Cerebellar nuclear complex (tissue), 1 donor: Measurements from ENCODE around the gene KLHDC9.
"Not testable (repeated sequence)": the region's sequence is repeated elsewhere in the genome, so short reads cannot be mapped to it uniquely, and the experiment has no call there.

Source experiments
- DNase-seq, 2 experiments: peaks; one replicate each; lab custom pipeline; 2025; lab: John Stamatoyannopoulos, UW

Gene KLHDC9

DNA sequence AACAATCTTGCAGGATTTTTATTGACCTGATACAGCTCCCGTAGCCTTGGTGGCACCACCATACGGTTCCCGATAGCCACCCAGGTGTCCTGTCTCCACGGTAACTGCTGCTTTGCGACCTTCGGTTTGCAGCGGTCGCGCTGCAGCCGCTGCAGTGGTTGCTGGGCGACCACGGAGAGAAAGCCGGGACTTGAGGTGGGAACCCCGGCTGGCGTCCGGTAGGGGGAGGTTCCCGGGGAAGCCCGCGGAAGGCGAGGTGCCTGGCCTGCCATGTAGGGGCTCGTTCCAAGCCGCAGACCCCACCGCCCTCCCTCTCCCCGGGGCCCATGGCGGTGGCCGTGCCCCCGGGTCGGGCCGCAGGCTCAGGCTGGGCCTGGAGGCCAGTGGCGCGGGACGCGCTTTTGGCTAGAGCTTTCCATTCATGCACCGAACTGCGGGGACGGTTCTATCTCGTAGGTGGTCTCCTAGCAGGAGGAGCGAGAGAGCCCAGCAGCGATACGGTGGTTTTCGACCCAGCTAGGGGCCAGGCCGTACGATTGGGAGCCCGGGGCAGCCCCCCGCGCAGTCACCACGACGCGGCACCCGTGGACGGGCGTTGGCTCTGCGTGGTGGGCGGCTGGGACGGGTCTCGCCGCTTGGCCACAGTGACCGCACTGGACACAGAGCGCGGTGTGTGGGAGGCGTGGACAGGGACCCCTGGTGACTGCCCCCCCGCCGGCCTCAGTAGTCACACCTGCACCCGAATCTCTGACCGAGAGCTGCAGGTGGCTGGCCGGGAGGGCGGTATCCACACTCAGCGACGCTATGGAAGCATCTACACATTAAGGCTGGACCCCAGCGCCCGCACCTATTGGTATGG lies at the start of gene KLHDC9:
TSS of gene KLHDC9 (plus strand) at position 152 of the 859 bp plus-strand sequence. CDS start at position 327, 175 bp downstream.
- peak; percentile 53 to 71 for DNase-seq

- no peak for DNase-seq
Observed at GRCh38 chr1:161048949-161049722, 49.0 kb upstream of the KLHDC9 start.

GRCh38 chr1:161051219-161051618 lies 46.9 kb upstream of the KLHDC9 start:
- no peak for DNase-seq

- no peak for DNase-seq
Observed at GRCh38 chr1:161052899-161053298, 45.3 kb upstream of the KLHDC9 start.

DNA sequence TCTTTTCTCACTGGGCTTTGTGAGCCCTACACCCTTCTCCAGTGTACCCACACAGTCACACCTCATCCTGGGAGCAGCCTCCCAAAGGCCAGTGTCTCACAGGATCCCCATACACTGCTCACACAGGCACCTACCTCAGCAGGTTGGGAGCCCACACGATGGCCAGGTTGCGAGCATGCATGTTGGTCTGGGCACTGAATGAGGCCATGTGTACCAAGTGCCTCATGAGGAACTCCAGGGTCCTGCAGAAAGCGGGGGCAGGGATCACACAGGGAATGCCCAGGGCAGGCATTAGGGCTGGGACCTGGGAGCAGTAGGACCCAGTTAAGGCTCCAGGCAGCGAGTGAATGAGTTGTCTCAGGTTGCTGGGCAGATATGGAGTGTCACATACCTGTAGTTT lies 43.9 kb upstream of the KLHDC9 start:
- DNase-seq = no peak

DNA sequence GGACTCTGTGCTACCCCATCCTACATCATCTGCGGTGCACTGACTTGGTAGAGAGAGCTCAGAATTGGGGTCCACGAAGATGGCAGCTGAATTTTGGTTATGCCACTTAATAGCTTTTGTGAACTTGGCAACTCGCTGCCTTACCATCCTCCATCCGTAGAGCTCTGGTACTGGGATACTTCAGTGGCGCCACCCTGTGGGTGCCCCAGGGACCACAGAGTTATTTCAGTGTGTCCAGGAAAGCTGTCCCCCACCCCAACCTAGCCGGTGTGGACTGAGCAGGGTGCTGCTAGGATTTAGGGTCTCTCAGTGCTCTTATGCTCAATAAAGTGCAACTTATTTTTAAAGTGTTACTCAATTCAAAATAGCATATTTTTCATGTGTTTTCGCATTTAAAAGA lies 43.4 kb upstream of the KLHDC9 start:
- no peak for DNase-seq

GRCh38 chr1:161059293-161059692 lies 38.9 kb upstream of the KLHDC9 start:
- no peak for DNase-seq

DNA sequence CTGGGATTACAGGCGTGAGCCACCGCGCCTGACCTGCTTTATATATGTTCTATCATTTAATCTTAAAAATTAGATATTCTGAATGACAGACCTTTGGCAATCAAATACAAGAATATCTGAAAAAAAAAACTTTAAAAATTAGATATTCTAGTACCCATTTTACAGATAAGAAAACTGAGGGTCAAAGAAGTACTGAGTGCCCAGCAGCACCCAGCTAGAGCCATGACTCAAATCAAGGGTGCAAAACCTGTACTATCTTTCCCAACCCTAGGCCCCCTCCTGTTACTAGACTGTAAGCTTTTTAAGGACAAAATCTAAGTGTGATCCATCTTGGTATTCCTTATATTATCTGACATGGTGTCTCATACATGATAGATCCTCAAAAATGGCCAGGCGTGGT lies 36.7 kb upstream of the KLHDC9 start:
- DNase-seq = no peak

DNA sequence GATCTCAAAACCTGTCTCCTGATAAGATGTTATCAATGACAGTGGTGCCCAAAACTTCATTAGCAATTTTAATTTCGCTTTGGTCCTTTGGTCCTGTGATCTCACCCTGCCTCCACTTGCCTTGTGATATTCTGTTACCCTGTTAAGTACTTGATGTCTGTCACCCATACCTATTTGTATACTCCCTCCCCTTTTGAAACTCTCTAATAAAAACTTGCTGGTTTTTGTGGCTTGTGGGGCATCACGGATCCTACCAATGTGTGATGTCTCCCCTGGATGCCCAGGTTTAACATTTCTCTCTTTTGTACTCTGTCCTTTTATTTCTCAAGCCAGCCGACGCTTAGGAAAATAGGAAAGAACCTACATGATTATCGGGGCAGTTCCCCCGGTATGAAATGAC lies 34.2 kb upstream of the KLHDC9 start:
- DNase-seq = not testable (repeated sequence)

GRCh38 chr1:161065681-161066080 lies 32.5 kb upstream of the KLHDC9 start:
- DNase-seq = not testable (repeated sequence)

DNA sequence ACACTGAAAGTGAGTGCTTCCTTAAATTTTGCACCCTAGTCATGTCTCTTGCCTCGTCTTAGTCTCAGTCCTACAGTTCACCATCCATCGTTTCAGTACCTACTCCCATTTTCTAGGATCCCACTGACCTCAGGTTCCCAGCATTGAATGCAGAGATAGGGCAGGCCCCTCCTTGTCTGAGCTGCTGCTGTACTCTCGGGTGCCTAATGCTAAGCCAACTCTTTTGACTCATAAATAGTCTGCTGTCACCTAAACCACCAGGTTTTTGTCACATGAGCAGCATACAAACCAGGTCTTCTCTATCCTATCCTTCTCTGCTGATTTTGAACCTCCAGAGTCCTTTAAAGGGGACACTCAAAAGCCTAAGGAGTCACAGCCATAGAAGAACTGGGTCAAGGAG lies 31.5 kb upstream of the KLHDC9 start:
- DNase-seq = no peak

DNA sequence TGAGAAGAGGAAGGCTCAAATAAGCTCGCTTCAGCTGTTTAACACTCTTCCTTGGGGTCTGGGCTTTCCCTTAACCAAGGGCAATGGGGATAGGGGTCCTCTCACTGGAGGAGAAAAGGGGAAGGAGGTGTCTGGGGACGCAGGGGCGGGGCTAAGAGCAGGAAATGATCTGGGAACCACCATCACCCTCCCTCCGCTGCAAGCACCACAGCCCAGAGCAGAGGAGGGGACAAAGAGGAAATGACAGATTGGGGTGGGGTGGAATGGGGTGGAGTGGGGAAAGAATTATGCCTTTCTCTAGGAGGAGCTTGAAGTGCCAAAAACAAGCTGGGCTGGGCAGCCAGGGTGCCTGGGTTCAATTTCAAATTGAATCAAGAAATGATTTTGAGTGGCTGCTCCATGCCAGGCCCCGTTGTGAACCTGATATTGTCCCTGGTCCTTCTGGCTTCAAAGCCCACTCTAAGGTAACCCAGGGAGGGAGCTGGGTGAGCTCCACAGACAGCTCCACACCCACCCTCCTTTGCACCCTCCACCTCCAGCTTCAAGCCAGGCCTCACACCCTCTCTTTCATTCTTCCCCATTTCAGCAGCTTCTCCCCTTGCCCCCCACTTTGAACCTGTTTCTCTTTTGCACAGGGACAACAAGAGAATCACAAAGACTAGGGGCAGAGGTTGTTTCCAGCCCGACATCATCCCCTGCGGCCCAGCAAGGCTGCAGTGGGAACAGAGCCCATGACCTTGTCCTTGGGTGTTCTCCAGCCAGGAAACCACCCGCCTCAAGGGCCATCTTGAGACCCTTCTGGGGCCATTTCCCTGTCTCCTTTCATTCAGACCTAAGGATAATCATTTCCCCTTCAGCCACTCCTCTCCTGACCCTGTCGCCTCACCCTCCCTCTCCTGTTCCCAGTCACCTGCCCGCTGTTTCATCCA lies 29.6 kb upstream of the KLHDC9 start:
- DNase-seq = no peak

GRCh38 chr1:161069241-161069640 lies 28.9 kb upstream of the KLHDC9 start:
- no peak for DNase-seq

- no peak for DNase-seq
Observed at GRCh38 chr1:161069731-161070270, 28.4 kb upstream of the KLHDC9 start, which contains the start of gene ARHGAP30. ARHGAP30 (minus strand) TSS chr1:161069891; CDS start chr1:161069624, 267 bp downstream.

GRCh38 chr1:161070761-161071160 lies 27.4 kb upstream of the KLHDC9 start:
- DNase-seq = no peak

- no peak for DNase-seq
Observed at GRCh38 chr1:161071886-161072371, 26.2 kb upstream of the KLHDC9 start.

- no peak for DNase-seq
Observed at GRCh38 chr1:161072751-161073449, 25.3 kb upstream of the KLHDC9 start.

DNA sequence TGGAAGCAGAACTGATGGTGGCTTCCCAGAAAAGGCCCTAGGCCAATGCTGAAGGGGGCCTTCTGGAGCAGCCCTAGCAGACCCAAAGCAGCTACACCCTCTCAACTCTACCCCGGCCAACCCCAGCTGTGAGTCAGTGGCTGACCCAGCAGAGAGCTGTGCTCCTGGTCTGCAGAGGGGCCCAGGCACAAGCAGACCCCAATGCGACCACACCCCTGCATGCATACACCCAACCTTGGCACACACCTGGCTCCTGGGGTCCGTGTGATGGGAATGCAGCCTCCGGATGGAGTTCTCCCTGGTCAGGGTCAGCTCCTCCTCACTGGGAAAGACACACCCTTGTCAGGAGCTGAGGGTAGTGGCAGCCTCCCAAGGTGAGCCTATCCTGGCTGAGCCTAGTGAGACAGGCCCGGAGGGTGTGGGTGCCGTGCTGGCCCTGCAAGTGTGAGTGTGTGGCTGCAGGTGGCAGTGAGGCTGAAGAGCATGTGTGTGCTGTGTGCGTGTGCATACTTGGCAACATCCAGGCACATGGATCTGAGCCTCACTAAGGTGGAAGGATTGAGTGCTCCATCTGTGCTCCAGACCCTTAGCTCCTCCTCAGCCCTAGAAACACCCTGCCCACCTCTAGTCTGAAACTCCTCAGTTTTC lies 24.6 kb upstream of the KLHDC9 start:
- DNase-seq = no peak

GRCh38 chr1:161074676-161075368 lies 23.3 kb upstream of the KLHDC9 start:
- DNase-seq = no peak

DNA sequence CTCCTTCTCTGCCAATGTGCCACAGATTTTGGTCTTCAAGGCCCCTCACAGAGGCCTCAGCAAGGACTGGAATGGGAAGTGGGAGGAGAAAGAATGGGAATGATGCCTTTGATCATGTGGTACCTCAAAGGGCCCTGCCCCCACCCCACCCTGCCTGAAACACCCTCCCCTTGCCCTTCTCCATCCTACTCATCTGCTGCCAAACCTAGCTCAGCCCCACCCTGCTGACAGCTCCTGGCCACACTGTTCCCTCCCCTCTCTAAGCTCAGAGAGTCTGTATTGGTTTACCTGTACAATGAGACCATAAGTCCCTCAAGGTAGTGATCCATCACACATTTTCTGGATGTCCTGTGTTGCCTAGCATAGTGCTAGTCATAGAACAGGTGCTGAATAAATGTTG lies 21.8 kb upstream of the KLHDC9 start:
- DNase-seq = no peak
